Neuronal stem cell (in vitro differentiated cells): ENCODE measurements around the gene DBNDD1. TPM values are rescaled to one million over a fixed set of nuclear protein-coding genes. Genes with fewer than 3 reads are reported as not detected.
"Not testable (repeated sequence)": the region's sequence is repeated elsewhere in the genome, so short reads cannot be mapped to it uniquely, and the experiment has no call there.

Source experiments
- DNase-seq: peaks from one replicate; pipeline ENCODE4 v3.0.0-alpha.2; 2013; ENCODE audit warnings: low spot score
- H2AFZ ChIP-seq: one replicate; pipeline ENCODE4 v1.6.1; 2013; ENCODE audit warnings: mild to moderate bottlenecking, low read length, inconsistent platforms
- H2AK5ac ChIP-seq: 2 replicates; pipeline ENCODE4 v1.6.1; 2013; ENCODE audit warnings: low read depth, mild to moderate bottlenecking, inconsistent platforms, low read length, moderate library complexity, mixed read lengths
- H2BK120ac ChIP-seq: 2 replicates; pipeline ENCODE4 v1.6.1; 2013; ENCODE audit warnings: low read depth, mild to moderate bottlenecking, inconsistent platforms, low read length, moderate library complexity, mixed read lengths
- H2BK12ac ChIP-seq: one replicate; pipeline ENCODE4 v1.6.1; 2013; ENCODE audit warnings: low read length, inconsistent platforms
- H2BK15ac ChIP-seq: 2 replicates; pipeline ENCODE4 v1.6.1; 2013; ENCODE audit warnings: mild to moderate bottlenecking, low read length, inconsistent platforms, mixed read lengths
- H2BK5ac ChIP-seq: one replicate; pipeline ENCODE4 v1.6.1; 2013; ENCODE audit warnings: inconsistent platforms, mild to moderate bottlenecking, low read length, moderate library complexity
- H3K14ac ChIP-seq: one replicate; pipeline ENCODE4 v1.6.1; 2013; ENCODE audit warnings: low read length, inconsistent platforms
- H3K18ac ChIP-seq: 2 replicates; pipeline ENCODE4 v1.6.1; 2013; ENCODE audit warnings: low read length, inconsistent platforms
- H3K23ac ChIP-seq: 2 replicates; pipeline ENCODE4 v1.6.1; 2013; ENCODE audit warnings: low read depth, mild to moderate bottlenecking, mixed read lengths, low read length, inconsistent platforms; ENCODE audit not compliant: poor library complexity
- H3K27ac ChIP-seq: replicated peaks from 3 replicates; pipeline ENCODE4 v1.5.1; 2013; ENCODE audit warnings: low read length, inconsistent platforms
- H3K27me3 ChIP-seq, 3 experiments: 2 replicates each; pipeline ENCODE4 v1.6.1; 2013; ENCODE audit warnings: low read length in 3 of 3, mild to moderate bottlenecking in 2 of 3, inconsistent platforms in 1 of 3, low read depth in 1 of 3, mixed read lengths in 1 of 3, moderate library complexity in 1 of 3; ENCODE audit not compliant: control insufficient read depth in 3 of 3, insufficient read depth in 3 of 3
- H3K36me3 ChIP-seq, 2 donors: replicated peaks in 1 of 2; 2 replicates each; pipeline ENCODE4 v1.6.1; 2013; ENCODE audit warnings: low read length in 2 of 2; ENCODE audit not compliant: control insufficient read depth in 2 of 2, insufficient read depth in 2 of 2
- H3K4ac ChIP-seq: 2 replicates; pipeline ENCODE4 v1.6.1; 2013; ENCODE audit warnings: inconsistent platforms, mild to moderate bottlenecking, low read length, moderate library complexity
- H3K4me1 ChIP-seq, 2 donors: 1 replicate in 1 of 2; 2 replicates in 1 of 2; pipeline ENCODE4 v1.6.1; 2013; ENCODE audit warnings: low read length in 2 of 2, low read depth in 1 of 2; ENCODE audit not compliant: control insufficient read depth in 2 of 2, insufficient read depth in 1 of 2
- H3K4me2 ChIP-seq: one replicate; pipeline ENCODE4 v1.6.1; 2013; ENCODE audit warnings: mild to moderate bottlenecking, low read length, inconsistent platforms; ENCODE audit not compliant: insufficient read depth, poor library complexity, severe bottlenecking
- H3K4me3 ChIP-seq, 2 donors: 2 replicates each; pipeline ENCODE4 v1.5.1; 2013; ENCODE audit warnings: low read length in 2 of 2, mild to moderate bottlenecking in 2 of 2, inconsistent platforms in 1 of 2, moderate library complexity in 1 of 2
- H3K79me1 ChIP-seq: one replicate; pipeline ENCODE4 v1.6.1; 2013; ENCODE audit warnings: low read depth, mild to moderate bottlenecking, inconsistent platforms, low read length, moderate library complexity
- H3K9ac ChIP-seq: one replicate; pipeline ENCODE4 v1.6.1; 2013; ENCODE audit warnings: mild to moderate bottlenecking, low read depth, low read length, inconsistent platforms; ENCODE audit not compliant: poor library complexity
- H3K9me3 ChIP-seq, 2 donors: replicated peaks in 1 of 2; 2 replicates each; pipeline versions ENCODE3 to v1.6.1; 2013; ENCODE audit warnings: low read length in 2 of 2, mild to moderate bottlenecking in 2 of 2, inconsistent platforms in 1 of 2, low read depth in 1 of 2, mixed read lengths in 1 of 2, moderate library complexity in 1 of 2; ENCODE audit not compliant: control insufficient read depth in 2 of 2, insufficient read depth in 1 of 2
- H4K8ac ChIP-seq: one replicate; pipeline ENCODE4 v1.6.1; 2013; ENCODE audit warnings: low read depth, mild to moderate bottlenecking, inconsistent platforms, low read length, moderate library complexity
- H4K91ac ChIP-seq: one replicate; pipeline ENCODE4 v1.6.1; 2013; ENCODE audit warnings: low read length, low read depth, mild to moderate bottlenecking, inconsistent platforms; ENCODE audit not compliant: poor library complexity
- WGBS, 2 donors: extraction: QIAGEN DNeasy Blood & Tissue Kit; methylation state at CpG; one replicate each; pipeline ENCODE4 v1.1.7; 2013; ENCODE audit warnings: missing lambda C conversion rate in 2 of 2, mixed read lengths in 1 of 2; ENCODE audit not compliant: insufficient read length in 2 of 2, insufficient replicate concordance in 1 of 2; ENCODE audit errors: extremely low coverage in 2 of 2; 5-methylcytosine and 5-hydroxymethylcytosine counted together
- polyA plus RNA-seq, 2 experiments: library from polyadenylated mRNA; stranded (reverse); fragments of 200-250 nt; gene quantifications; one replicate each; pipeline ENCODE4 v1.2.3, GENCODE V29; 2013

DBNDD1 gene
- polyA plus RNA-seq (2013, experiment 1 of 2) = 35.6 TPM
- polyA plus RNA-seq (2013, experiment 2 of 2) = 34.0 TPM

- Histone ChIP-seq H3K4me1 (peaks cover 8 to 20% of the 10 kb centered on the region in 2 donors), H3K4ac (peak within 1 kb of the TSS; percentile 53), H3K18ac (peak within 1 kb of the TSS; percentile 97), H3K9me3 (no peaks in the 10 kb centered on the region), H2AFZ (peak within 1 kb of the TSS; percentile 93), H3K9ac (peak within 1 kb of the TSS; percentile 84), H3K4me2 (peak within 1 kb of the TSS; percentile 88), H3K27me3 (peaks cover 0 to 62% (median 11%) of the 10 kb centered on the region in 3 experiments), H2BK5ac (peak within 1 kb of the TSS; percentile 53), H3K23ac (peak within 1 kb of the TSS; percentile 71), H4K8ac (no peak within 1 kb of the TSS), H2AK5ac (peak within 1 kb of the TSS; percentile 71), H3K4me3 (peak within 1 kb of the TSS; percentile 24 to 89), H3K14ac (peak within 1 kb of the TSS; percentile 56), H2BK12ac (peak within 1 kb of the TSS; percentile 36), H3K79me1 (peaks cover 2% of the 10 kb centered on the region), H3K27ac (no peak within 1 kb of the TSS), H2BK15ac (peak within 1 kb of the TSS; percentile 97), H3K36me3 (no peaks in the 10 kb centered on the region), H4K91ac (no peak within 1 kb of the TSS), H2BK120ac (no peak within 1 kb of the TSS)
- no peak for DNase-seq
- WGBS, 2 donors = no CpG with 5 or more reads among the region's 103 CpGs
These were observed at the start of gene DBNDD1 for GRCh38 chr16:90018652-90019542. Gene DBNDD1, minus strand, starts transcription at chr16:90019456. Its CDS starts 115 bp downstream, at chr16:90019341.

GRCh38 chr16:90061437-90061836 is 42.2 kb upstream of the DBNDD1 start:
- no peak overlapping the region for H2BK5ac ChIP-seq
- H2BK120ac ChIP-seq = no peak overlapping the region
- no peak overlapping the region for H2BK12ac ChIP-seq
- no peak overlapping the region for H2BK15ac ChIP-seq
- H3K27me3 ChIP-seq = peaks cover 0 to 4% (median 0%) of the 10 kb centered on the region in 3 experiments
- no peak overlapping the region for H3K4me3 ChIP-seq
- no CpG with 5 or more reads among the region's 3 CpGs for WGBS, 2 donors
- H3K9ac ChIP-seq = no peak overlapping the region
- no peaks in the 10 kb centered on the region for H3K4me1 ChIP-seq
- no peak for DNase-seq
- no peak overlapping the region for H3K4ac ChIP-seq
- no peak overlapping the region for H3K18ac ChIP-seq
- H3K9me3 ChIP-seq = peaks cover 0 to 2% of the 10 kb centered on the region in 2 donors
- H3K23ac ChIP-seq = no peak overlapping the region
- H3K79me1 ChIP-seq = no peaks in the 10 kb centered on the region
- H2AFZ ChIP-seq = no peak overlapping the region
- no peaks in the 10 kb centered on the region for H3K36me3 ChIP-seq
- H2AK5ac ChIP-seq = no peak overlapping the region
- no peak overlapping the region for H3K14ac ChIP-seq
- H3K27ac ChIP-seq = no peak overlapping the region
- H3K4me2 ChIP-seq = no peak overlapping the region
- H4K91ac ChIP-seq = no peak overlapping the region
- no peak overlapping the region for H4K8ac ChIP-seq

GRCh38 chr16:90057738-90058173 is 38.5 kb upstream of the DBNDD1 start:
- H3K79me1 ChIP-seq = no peaks in the 10 kb centered on the region
- WGBS, 2 donors = no CpG with 5 or more reads among the region's 8 CpGs
- no peak overlapping the region for H3K14ac ChIP-seq
- H3K27me3 ChIP-seq = peaks cover 0 to 4% (median 0%) of the 10 kb centered on the region in 3 experiments
- H3K36me3 ChIP-seq = no peaks in the 10 kb centered on the region
- no peak overlapping the region for H3K18ac ChIP-seq
- no peak overlapping the region for H2BK15ac ChIP-seq
- H3K9ac ChIP-seq = no peak overlapping the region
- H3K23ac ChIP-seq = no peak overlapping the region
- no peak overlapping the region for H3K4me3 ChIP-seq
- no peak overlapping the region for H2BK12ac ChIP-seq
- H3K27ac ChIP-seq = no peak overlapping the region
- no peak overlapping the region for H3K4me2 ChIP-seq
- H2AK5ac ChIP-seq = no peak overlapping the region
- H2AFZ ChIP-seq = no peak overlapping the region
- no peak overlapping the region for H3K4ac ChIP-seq
- no peak overlapping the region for H2BK120ac ChIP-seq
- no peak for DNase-seq
- peaks cover 15 to 17% of the 10 kb centered on the region in 2 donors for H3K9me3 ChIP-seq
- H3K4me1 ChIP-seq = no peaks in the 10 kb centered on the region
- H2BK5ac ChIP-seq = no peak overlapping the region
- H4K91ac ChIP-seq = no peak overlapping the region
- no peak overlapping the region for H4K8ac ChIP-seq

- H2BK12ac ChIP-seq, H3K79me1 ChIP-seq, H3K36me3 ChIP-seq, H4K8ac ChIP-seq, H3K9ac ChIP-seq, H2AK5ac ChIP-seq, H3K27ac ChIP-seq, H3K27me3 ChIP-seq, H3K4ac ChIP-seq, H3K4me1 ChIP-seq, DNase-seq, H3K4me3 ChIP-seq, H2BK5ac ChIP-seq, H3K4me2 ChIP-seq, H2AFZ ChIP-seq, H3K23ac ChIP-seq, H3K14ac ChIP-seq, H2BK15ac ChIP-seq, H3K18ac ChIP-seq, H2BK120ac ChIP-seq, H4K91ac ChIP-seq: not testable (repeated sequence)
- WGBS, 2 donors = no CpG with 5 or more reads among the region's 15 CpGs
- H3K9me3 ChIP-seq = peaks cover 15 to 17% of the 10 kb centered on the region in 2 donors
These were observed 37.3 kb upstream of the DBNDD1 start for GRCh38 chr16:90056521-90056920.
